HG02588 (cell line): ENCODE results near the gene MRPL40.

ENCODE experiments used
- ATAC-seq: cut with Tn5 transposase; IDR thresholded peaks from one replicate; pipeline ENCODE4 v1.9.1; 2021; ENCODE audit warnings: mild to moderate bottlenecking, moderate library complexity; ENCODE audit not compliant: unreplicated experiment

Gene MRPL40

GRCh38 chr22:19456541-19456940 is 24.2 kb downstream of the MRPL40 start:
- ATAC-seq = no peak

- no peak for ATAC-seq
Measured at GRCh38 chr22:19457828-19458428, 25.6 kb downstream of the MRPL40 start.

GRCh38 chr22:19460036-19460435 is 27.7 kb downstream of the MRPL40 start:
- ATAC-seq = no peak

- ATAC-seq = no peak
Measured at GRCh38 chr22:19461506-19461905, 29.2 kb downstream of the MRPL40 start.

- ATAC-seq = no peak
Measured at GRCh38 chr22:19463008-19463407, 30.7 kb downstream of the MRPL40 start.

GRCh38 chr22:19463491-19464469 is 31.4 kb downstream of the MRPL40 start:
- ATAC-seq = no peak

- no peak for ATAC-seq
Measured at GRCh38 chr22:19464546-19464945, 32.2 kb downstream of the MRPL40 start.

GRCh38 chr22:19464975-19465374 is 32.6 kb downstream of the MRPL40 start:
- no peak for ATAC-seq

GRCh38 chr22:19466126-19466716 is 33.9 kb downstream of the MRPL40 start:
- ATAC-seq = no peak

GRCh38 chr22:19466848-19467752 is 34.8 kb downstream of the MRPL40 start:
- no peak for ATAC-seq

GRCh38 chr22:19467912-19468311 is 35.6 kb downstream of the MRPL40 start:
- no peak for ATAC-seq

- no peak for ATAC-seq
Measured at GRCh38 chr22:19469421-19469820, 37.1 kb downstream of the MRPL40 start.

GRCh38 chr22:19470010-19470409 is 37.7 kb downstream of the MRPL40 start:
- no peak for ATAC-seq

- ATAC-seq = no peak
Measured at GRCh38 chr22:19471572-19471971, 39.2 kb downstream of the MRPL40 start.

- ATAC-seq = no peak
Measured at GRCh38 chr22:19472233-19472632, 39.9 kb downstream of the MRPL40 start.

- no peak for ATAC-seq
Measured at GRCh38 chr22:19473578-19473977, 41.2 kb downstream of the MRPL40 start.

- ATAC-seq = no peak
Measured at GRCh38 chr22:19476023-19476422, 43.7 kb downstream of the MRPL40 start.

GRCh38 chr22:19477321-19478044 is 45.1 kb downstream of the MRPL40 start:
- no peak for ATAC-seq

- no peak for ATAC-seq
Measured at GRCh38 chr22:19478045-19478900, 45.9 kb downstream of the MRPL40 start.
